Fibroblast of pulmonary artery (primary cell): Measurements from ENCODE around the gene KDM4C.

Experiments used
- DNase-seq: peaks from one replicate; pipeline ENCODE4 v3.0.0-alpha.2; 2010; ENCODE audit warnings: low read depth
- H3K4me3 ChIP-seq: replicated peaks from 2 replicates; pipeline ENCODE4 v1.5.1; 2011; ENCODE audit warnings: low read depth, mild to moderate bottlenecking, control low read depth, low read length, moderate library complexity
- CTCF ChIP-seq: IDR thresholded peaks from 2 replicates; pipeline ENCODE4 v1.5.1; 2011; ENCODE audit warnings: mild to moderate bottlenecking, control low read depth, low read length, inconsistent platforms; ENCODE audit errors: missing control alignments

The KDM4C gene

GRCh38 chr9:7073706-7074105 is 315.9 kb downstream of the KDM4C start:
- H3K4me3 ChIP-seq = no peak overlapping the region
- no peak for TF ChIP-seq CTCF
- no peak for DNase-seq

- no peak for TF ChIP-seq CTCF
- DNase-seq = no peak
- H3K4me3 ChIP-seq = no peak overlapping the region
These were observed 317.4 kb downstream of the KDM4C start for GRCh38 chr9:7075154-7075553.

DNA sequence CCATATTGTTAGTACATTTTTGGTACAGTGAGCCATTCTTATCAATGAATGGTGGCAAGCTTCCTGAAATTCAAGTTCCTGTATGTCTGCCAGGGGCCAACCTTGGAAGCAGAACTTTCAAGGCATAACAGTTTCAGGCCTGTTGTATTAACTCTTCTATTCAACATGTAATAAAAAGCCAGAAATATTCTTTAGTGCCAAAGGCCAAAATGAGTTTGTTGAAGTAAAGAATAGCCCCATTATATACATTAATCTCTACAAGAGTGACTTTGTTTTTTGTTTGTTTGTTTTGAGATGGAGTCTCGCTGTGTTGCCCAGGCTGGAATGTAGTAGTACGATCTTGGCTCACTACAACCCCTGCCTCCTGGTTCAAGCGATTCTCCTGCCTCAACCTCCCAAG is 321.3 kb downstream of the KDM4C start:
- H3K4me3 ChIP-seq = no peak overlapping the region
- no peak for DNase-seq
- no peak for TF ChIP-seq CTCF

DNA sequence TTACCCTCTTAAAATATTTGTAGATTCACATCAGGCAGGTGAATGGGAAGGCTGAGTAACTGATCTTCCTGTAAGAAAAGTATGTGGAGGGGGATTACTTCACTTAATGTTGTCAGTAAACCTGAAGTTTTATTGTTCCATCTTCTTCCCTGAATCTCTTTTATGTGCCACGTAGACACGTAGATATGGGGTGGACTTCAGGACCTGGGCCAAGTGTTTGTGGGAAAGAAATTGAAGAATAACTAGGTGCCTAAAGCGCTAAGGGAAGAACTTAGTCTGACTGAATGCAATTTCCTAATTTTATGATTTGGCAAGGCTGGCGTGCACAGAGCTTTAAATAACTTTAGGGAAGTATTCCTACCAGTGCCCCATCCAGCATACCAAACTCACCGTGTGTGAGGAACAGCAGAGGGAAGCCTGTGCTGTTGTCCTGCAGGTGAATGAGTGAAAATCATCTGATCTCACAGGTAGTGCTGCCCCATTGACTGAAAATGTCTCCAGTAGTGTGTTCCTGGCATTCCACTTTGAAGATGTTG is 323.4 kb downstream of the KDM4C start:
- no peak overlapping the region for H3K4me3 ChIP-seq
- no peak for DNase-seq
- no peak for TF ChIP-seq CTCF

- no peak overlapping the region for H3K4me3 ChIP-seq
- no peak for TF ChIP-seq CTCF
- DNase-seq = no peak
These were observed 325.4 kb downstream of the KDM4C start for GRCh38 chr9:7083192-7083591.

DNA sequence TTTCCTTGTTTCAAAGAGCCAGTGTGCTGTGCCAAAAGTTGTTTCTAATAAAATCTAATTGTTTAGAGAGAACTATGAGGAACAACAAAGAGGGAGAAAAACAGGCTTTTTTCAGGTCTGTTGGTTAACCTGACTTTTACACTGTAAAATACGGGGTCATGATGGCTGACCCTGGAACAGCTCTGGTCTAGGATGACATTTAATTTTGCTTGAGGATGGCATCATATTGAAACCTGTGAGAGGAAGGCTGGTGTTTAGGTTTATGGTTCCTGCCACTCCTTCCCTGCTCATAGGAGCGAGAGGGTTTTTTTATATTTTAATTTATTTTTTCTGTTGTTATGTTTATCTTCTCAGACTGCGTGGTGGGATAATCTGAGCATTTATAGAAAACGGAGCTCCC is 327.6 kb downstream of the KDM4C start:
- TF ChIP-seq CTCF = no peak
- H3K4me3 ChIP-seq = no peak overlapping the region
- DNase-seq = no peak

DNA sequence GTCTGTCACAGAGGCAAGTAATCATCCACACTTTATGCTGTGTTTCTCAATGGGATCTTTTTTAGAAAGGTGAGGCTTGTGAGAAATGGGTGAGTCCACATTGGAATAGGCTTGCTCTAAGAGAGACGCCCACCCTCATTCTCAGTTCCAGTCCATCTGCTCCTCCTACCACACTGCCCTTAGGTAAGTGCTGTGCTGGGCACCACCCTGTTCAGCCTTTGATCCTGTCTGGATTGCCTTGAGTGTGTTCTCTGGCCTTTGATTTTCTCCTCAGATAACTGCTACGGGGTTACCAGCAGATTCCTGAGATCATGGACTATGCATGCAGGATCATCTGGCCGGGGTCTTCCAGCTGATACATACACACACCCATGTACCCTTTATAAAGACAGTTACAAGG is 328.6 kb downstream of the KDM4C start:
- no peak overlapping the region for H3K4me3 ChIP-seq
- no peak for DNase-seq
- no peak for TF ChIP-seq CTCF
